Left hindlimb (tissue), 1 donor: ENCODE results near the gene RTKN.
A peak's percentile ranks its signal among the peaks of the same experiment; 100 is the strongest.
"Not testable (repeated sequence)": the region's sequence is repeated elsewhere in the genome, so short reads cannot be mapped to it uniquely, and the experiment has no call there.

ENCODE experiments used
- DNase-seq: peaks from one replicate; pipeline ENCODE4 v3.0.0-alpha.2; 2018

The RTKN gene

DNA sequence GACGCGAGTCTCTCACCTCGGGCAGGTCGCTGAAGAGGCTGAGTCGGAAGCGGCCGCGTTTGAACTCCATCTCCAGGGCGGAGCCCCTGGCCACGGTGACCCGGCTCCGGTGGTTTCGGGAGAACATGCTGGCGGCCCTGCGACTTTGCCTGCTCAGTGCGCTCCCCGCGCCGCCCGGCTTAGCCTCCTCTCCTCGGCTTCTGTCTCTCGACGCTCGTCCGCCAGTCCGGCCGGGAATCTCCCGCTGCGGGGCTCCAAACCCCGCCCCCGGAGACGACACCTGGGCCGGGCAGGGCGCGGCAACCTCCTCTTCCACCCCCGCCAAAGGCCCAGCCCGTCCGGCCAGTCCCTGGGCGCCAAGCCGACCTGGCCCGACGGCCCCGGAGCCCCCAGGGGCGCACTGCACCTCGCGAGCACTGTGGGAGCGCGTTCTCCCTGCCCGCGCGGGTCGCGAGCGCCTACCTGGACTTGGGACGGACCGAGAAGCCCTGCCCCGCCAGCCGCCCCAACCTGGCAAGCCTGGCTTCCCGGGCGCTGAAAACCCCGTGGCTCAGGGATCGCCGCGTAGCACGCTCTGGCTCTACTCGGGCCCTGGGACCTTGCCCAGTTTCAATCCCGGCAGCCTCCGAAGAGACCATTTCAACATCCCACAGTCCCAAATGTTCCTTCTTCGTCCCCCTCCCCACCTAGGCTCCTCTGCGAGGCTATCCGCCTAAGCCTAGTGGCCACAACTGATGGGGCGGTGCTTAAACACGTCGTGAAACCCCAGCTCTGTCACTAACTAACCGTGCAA lies at the start of gene RTKN:
Gene RTKN (minus strand): TSS at position 248 of the 793 bp plus-strand sequence. CDS start 121 bp downstream, at position 127.
- no peak for DNase-seq

DNA sequence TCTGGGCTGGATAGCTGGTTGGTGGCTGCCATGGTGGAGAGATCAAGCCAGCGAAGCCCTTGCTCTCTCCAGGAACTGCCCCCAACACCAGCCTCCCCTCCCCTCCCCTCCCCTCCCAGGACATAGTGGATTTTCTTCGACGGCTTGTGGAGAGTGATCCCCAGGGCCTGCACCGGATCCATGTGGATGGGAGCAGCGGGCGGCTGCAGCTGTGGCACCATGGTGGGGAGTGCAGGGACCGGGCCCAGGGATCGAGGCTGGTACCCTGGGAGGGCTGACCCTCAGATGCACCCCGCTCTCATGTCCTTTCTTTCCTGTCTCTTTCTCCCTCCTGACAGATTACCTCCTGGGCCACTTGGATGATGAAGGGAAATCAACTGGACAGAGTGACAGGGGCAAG lies 48.2 kb upstream of the RTKN start:
- DNase-seq: no peak

DNA sequence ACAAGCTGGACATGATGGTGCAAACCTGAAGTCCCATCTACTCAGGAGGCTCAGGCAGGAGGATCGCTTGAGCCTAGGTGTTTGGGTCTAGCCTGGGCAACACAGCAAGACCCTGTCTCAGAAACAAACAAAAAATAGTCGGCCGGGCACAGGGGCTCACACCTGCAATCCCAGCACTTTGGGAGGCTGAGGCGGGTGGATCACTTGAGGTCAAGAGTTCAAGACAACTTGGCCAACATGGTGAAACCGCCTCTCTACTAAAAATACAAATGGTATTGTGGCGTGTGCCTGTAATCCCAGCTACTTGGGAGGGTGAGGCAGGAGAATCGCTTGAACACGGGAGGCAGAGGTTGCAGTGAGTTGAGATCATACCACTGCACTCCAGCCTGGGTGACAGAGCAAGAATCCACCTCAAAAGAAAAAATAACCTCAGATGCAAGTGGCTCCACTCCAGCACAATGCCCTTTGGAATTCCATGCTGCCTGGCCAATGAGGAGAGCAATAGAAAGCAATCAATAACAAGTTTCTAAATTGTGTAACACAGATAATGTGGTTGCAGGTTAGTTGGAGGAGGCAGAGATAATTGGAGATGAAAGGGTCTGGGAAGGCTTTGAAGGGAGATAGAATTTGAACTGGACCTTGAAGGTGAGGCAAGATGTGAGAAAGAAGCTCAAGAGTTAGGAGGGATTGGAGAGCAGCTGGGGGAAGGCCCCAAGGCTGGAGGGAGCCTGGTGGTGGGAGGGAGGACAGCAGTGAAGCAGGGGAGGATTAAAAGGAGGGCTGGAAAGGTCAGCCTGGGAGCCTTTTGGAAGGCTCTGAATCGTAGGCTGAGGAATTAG lies 47.1 kb upstream of the RTKN start:
- DNase-seq: no peak

DNA sequence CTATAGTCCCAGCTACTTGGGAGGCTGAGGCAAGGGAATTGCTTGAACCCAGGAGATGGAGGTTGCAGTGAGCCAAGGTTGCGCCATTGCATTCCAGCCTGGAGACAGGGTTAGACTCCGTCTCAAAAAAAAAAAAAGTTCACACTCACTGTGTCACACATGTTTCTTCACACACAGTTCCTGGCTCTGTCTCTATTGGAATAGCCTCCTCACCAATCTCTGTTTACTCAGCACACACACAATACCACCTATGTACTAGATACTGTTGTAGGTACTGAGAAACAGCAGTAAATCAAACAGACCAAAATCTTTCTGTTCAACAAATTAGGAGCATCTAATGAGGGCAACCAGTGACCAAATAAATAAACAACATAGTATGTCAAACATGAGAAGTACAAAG lies 44.4 kb upstream of the RTKN start:
- no peak for DNase-seq

DNA sequence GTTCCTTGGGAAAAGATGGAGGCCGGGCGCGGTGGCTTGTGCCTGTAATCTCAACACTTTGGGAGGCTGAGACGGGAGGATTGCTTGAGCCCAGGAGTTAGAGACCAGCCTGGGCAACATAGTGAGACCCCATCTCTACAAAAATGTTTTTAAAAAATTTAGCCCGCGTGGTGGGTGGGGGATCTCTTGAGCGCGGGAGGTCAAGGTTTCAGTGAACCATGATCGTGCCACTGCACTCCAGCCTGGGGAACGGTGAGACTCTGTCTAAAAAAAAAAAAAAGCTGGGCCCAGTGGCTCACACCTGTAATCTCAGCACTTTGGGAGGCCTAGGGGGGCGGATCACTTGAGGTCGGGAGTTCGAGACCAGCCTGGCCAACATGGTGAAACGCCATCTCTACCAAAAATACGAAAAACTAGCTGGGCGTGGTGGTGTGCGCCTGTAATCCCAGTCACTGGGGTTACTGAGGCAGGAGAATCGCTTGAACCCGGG lies 42.0 kb upstream of the RTKN start:
- not testable (repeated sequence) for DNase-seq

GRCh38 chr2:74482801-74483674 lies 41.3 kb upstream of the RTKN start, which contains the start of the genes CCDC142 and TTC31:
Gene CCDC142, minus strand, starts transcription at chr2:74482998. Its CDS starts 161 bp downstream, at chr2:74482837.
Gene TTC31, plus strand, starts transcription at chr2:74483081. Its CDS starts 15 bp downstream, at chr2:74483096.
- peak; percentile 97 for DNase-seq

DNA sequence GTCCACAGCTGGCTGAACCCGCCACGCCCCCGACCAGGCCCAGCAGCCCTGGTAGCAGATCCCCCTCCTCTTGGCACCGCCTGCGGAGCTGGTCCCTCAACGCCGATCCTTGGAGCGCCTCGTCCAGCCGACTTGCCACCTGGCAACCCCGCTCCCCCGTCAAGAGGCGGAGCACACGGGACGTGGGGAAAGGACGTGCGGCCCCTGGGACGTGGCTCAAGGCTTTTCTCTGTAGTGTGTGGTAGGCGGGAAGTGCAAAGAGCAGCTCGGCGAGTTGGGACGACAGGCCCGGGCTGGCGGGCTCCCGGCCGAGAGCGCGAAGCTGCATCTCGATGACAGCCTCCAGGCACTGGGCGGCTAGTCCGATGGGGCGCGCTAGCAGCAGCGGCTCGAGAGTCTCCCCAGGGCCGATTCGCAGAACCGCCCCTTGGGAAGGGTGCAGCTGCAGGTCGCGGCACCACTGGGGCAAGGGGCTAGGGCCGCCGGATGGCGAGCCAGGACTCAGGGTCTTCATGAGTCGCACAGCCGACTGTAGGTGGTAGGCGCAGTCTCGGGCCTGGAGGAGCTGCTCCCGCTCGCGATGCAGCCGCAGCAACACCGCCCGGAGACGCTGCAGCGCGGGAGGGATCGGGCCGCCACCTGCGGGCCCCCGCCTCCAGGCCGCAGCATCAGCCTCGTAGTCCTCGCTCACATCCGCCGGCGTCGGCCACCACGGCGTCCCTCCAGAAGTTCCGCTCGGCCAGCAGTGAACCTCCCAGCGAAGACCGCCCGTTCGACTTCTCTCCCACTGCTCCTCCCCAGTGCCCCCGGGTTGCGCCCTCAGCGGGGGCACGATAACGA lies 40.4 kb upstream of the RTKN start:
- DNase-seq: no peak

DNA sequence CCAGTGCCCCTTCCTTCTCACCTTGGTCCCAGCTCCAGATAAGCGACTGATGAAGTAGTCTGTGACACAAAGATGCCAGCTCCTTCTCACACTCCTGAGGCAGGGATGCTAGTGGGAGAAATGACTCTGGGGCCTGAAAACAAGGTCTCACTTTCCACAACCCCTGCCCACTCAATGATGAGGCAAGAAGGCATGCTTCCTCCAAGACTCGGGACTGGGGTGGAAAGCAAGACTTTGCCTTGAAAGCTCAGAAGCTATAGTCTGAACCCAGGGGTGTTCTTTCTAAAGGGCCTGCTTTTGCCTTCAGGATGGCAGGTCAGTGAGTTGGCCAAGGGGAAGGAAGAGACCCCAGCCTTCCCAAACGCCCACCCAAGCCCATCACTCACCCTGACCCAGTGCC lies 39.7 kb upstream of the RTKN start:
- DNase-seq: no peak

GRCh38 chr2:74474899-74475298 lies 33.2 kb upstream of the RTKN start:
- DNase-seq: no peak

DNA sequence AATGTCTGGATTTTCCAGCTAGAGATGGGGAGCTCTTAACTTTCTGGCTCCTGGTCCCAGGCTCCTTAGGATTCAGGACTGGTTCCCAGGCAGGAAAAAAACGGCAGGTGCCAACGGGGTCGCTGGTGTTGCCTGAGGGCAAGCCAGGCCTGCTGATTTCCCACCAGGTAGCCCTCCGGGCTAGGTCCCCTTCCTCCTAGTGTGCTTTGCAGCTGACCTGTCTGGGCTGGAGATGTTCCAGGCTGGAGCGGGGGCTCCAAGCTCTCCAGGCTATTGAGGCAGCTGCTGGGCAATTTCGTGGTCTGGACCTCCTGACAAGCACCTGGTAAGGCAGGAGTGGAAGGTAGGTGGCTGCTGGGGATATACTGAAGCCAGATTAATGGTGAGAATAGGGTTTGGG lies 32.7 kb upstream of the RTKN start:
- DNase-seq: no peak

- DNase-seq: no peak
Observed at GRCh38 chr2:74472945-74473258, 31.2 kb upstream of the RTKN start.

DNA sequence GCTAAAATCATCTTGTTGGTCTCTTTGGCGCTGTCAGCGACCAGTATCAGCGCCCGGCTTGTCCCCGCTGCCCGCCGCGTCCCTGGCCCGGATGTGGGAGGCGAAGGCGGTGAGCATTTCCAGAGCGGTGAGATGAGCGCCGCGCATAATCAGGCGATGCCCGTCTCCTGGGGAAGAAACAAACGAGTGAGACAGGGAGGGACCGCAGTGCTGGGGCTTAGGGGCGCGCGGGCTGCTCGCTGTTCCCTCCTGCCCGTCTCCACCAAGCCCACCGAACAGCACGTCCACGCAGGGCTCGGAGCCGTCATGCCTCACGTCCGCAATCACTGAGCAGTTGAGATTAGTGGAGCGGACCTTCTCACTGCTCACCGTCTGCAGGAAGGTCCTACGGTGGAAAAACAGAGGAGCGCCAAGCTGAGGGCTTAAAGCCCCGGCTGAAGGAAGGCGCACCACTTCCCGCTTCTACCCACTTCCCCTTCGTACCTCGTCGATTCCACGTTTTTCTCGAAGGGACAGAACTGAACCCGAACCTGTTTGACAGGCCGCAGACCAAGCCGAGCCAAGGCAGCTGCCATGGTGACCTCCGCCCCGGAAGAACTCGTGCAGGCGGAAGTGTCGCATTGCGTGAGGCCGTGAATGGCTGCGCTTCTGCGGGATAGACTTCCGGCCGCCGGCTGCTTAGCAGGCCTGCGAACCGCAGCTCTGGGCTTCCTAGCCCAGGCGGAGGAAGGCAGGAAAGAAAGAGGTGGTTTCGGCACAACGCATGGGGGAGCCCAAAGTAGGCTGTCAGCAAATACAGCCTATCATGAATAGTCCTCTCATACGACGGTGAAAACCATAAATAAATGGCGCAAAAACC lies 30.6 kb upstream of the RTKN start, which contains the start of gene MRPL53:
Gene MRPL53 (minus strand): TSS at position 595 of the 859 bp plus-strand sequence. CDS start 20 bp downstream, at position 575.
- DNase-seq: peak; percentile 94

- no peak for DNase-seq
Observed at GRCh38 chr2:74471332-74472065, 29.8 kb upstream of the RTKN start.

DNA sequence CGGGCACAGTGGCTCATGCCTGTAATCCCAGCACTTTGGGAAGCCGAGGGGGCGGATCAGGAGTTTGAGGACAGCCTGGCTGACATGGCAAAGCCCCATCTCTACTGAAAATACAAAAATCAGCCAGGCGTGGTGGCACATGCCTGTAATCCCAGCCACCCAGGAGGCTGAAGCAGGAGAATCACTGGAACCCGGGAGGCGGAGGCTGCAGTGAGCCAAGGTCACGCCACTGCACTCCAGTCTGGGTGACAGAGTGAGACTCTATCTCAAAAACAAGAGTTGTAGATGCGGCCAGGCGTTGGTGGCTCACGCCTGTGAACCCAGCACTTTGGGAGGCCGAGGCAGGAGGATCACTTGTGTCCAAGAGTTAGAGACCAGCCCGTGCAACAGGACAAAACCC lies 29.0 kb upstream of the RTKN start:
- not testable (repeated sequence) for DNase-seq

DNA sequence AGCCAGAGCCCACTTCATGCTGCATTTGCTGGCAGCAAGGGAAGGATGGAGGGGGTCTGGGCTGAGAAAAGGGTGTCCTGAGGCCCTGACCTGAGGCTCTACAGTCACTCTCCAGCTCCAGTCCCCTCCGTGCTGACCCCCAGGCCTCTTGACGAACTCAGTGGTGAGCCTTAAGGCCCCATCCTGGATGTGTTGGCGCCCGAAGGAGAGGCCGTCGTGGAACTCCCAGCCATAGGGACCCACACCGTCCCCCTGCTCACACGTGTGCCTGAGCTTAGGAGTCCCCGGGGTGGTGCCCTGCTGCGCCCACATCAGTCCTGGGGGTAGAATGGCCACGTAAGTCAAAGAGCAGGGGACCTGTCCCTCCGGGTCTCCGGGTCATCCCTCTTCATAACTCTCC lies 22.7 kb upstream of the RTKN start:
- DNase-seq: no peak

GRCh38 chr2:74462786-74463105 lies 21.0 kb upstream of the RTKN start:
- no peak for DNase-seq

GRCh38 chr2:74462054-74462785 lies 20.5 kb upstream of the RTKN start:
- no peak for DNase-seq

DNA sequence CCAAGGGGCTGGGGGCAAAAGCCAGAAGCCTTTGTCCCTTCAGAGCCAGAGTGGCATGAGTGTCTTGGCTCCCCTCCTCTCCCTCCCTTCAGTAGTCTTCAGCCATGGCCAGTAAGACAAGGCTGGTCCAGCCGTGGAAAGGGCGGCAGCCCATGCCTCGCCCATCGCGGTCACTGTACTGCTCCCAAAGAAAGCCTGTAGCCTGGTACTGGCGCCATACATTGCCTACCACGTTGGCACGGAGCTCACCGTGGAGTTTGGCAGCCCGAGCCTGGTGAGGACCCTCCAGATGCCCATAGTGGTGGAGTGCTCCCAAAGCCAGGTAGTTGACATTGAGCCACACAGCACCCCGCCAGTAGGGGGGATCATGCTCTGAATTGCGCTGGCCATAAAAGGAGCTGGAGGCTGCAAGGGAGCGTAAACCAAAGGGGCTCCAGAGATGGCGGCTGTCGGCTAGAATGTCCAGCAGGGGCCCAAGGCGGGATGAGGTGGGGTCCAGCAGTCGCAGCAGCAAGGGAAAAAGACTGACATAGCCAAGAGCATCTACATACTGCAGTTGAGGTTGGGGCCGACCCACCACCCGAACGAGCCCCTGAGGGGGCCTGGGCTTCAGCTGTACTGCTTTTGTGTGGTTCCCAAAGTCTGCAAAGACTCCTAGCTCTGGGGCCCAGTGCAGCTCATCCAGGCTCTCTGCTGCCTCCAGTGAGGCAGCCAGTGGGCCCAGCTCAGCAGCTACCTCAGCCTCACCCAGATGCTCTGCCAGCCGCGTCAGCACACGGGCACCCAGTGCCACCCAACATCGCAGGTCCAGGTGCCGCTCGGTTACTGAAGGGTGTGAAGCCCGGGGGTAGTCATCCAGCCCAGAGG lies 19.7 kb upstream of the RTKN start:
- peak; percentile 36 for DNase-seq
